Measurements from ENCODE around the gene CTNNA2.

DNA sequence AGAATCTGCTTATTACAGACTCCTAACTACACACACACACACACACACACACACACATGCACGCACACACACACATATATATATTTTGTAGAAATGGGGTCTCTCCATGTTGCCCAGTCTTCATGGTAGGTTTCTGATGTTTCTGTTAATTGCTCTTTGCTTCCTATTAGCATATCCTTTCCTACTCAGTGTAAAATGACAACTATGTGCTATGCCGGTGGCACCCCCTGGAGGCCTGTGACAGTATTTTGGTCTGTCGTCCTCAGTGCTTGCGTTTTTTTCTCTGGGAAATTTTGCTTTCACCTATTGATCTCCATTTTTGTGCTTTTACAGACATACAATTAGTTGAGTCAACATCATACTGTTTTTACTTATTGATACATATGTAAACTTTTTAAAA lies 469.6 kb downstream of the CTNNA2 start:
- TF ChIP-seq, protein P1, sequence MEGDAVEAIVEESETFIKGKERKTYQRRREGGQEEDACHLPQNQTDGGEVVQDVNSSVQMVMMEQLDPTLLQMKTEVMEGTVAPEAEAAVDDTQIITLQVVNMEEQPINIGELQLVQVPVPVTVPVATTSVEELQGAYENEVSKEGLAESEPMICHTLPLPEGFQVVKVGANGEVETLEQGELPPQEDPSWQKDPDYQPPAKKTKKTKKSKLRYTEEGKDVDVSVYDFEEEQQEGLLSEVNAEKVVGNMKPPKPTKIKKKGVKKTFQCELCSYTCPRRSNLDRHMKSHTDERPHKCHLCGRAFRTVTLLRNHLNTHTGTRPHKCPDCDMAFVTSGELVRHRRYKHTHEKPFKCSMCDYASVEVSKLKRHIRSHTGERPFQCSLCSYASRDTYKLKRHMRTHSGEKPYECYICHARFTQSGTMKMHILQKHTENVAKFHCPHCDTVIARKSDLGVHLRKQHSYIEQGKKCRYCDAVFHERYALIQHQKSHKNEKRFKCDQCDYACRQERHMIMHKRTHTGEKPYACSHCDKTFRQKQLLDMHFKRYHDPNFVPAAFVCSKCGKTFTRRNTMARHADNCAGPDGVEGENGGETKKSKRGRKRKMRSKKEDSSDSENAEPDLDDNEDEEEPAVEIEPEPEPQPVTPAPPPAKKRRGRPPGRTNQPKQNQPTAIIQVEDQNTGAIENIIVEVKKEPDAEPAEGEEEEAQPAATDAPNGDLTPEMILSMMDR (conservative IDR thresholded peaks at IDR 0.05 in 1 of 2, IDR thresholded peaks at IDR 0.05 in 1 of 2; ENCODE audit: extremely low read depth in 1 of 2, insufficient read depth in 1 of 2, low read depth in 1 of 2, low read length in 2 of 2): no peak
- no peak for TF ChIP-seq EZH2 (IDR thresholded peaks at IDR 0.05; ENCODE audit: borderline replicate concordance, low read length)

Data from mammary epithelial cell (primary cell).